TTC549 (cell line): ENCODE data around the gene KRT86.
"Not testable (repeated sequence)": the region's sequence is repeated elsewhere in the genome, so short reads cannot be mapped to it uniquely, and the experiment has no call there.

ENCODE experiments used
- FAIRE-seq: peaks from 2 replicates; lab custom pipeline; 2012; peaks lifted over from hg19 to GRCh38; lab: Jason Lieb, UNC

Gene KRT86

GRCh38 chr12:52252175-52252615 is 22.2 kb upstream of the KRT86 start:
- FAIRE-seq, result not testable (repeated sequence)

GRCh38 chr12:52252728-52253343 is 21.6 kb upstream of the KRT86 start:
- FAIRE-seq, result no peak

GRCh38 chr12:52253391-52254179 is 20.9 kb upstream of the KRT86 start:
- FAIRE-seq, result no peak

- FAIRE-seq, result no peak
Measured at GRCh38 chr12:52254180-52254964, 20.1 kb upstream of the KRT86 start.

- no peak for FAIRE-seq
Measured at GRCh38 chr12:52254965-52255751, 19.3 kb upstream of the KRT86 start.

GRCh38 chr12:52255926-52256583 is 18.4 kb upstream of the KRT86 start:
- no peak for FAIRE-seq

GRCh38 chr12:52256584-52256935 is 17.9 kb upstream of the KRT86 start:
- FAIRE-seq, result no peak

GRCh38 chr12:52257074-52257551 is 17.3 kb upstream of the KRT86 start:
- FAIRE-seq, result no peak

- not testable (repeated sequence) for FAIRE-seq
Measured at GRCh38 chr12:52257922-52258321, 16.5 kb upstream of the KRT86 start.

- no peak for FAIRE-seq
Measured at GRCh38 chr12:52258335-52258901, 16.0 kb upstream of the KRT86 start.

GRCh38 chr12:52259657-52260243 is 14.7 kb upstream of the KRT86 start:
- no peak for FAIRE-seq

- FAIRE-seq, result no peak
Measured at GRCh38 chr12:52260361-52261207, 13.9 kb upstream of the KRT86 start.

GRCh38 chr12:52261208-52261484 is 13.3 kb upstream of the KRT86 start:
- no peak for FAIRE-seq

GRCh38 chr12:52262286-52262685 is 12.2 kb upstream of the KRT86 start:
- FAIRE-seq, result no peak

- no peak for FAIRE-seq
Measured at GRCh38 chr12:52263761-52264434, 10.5 kb upstream of the KRT86 start.

GRCh38 chr12:52264435-52264825 is 10.0 kb upstream of the KRT86 start:
- no peak for FAIRE-seq

- FAIRE-seq, result no peak
Measured at GRCh38 chr12:52266514-52266913, 7.9 kb upstream of the KRT86 start.

GRCh38 chr12:52267266-52267665 is 7.2 kb upstream of the KRT86 start:
- no peak for FAIRE-seq

- FAIRE-seq, result no peak
Measured at GRCh38 chr12:52267699-52268098, 6.7 kb upstream of the KRT86 start.

- no peak for FAIRE-seq
Measured at GRCh38 chr12:52268212-52268611, 6.2 kb upstream of the KRT86 start.
